K562 (cell line): ENCODE data around the gene CAPN12. TPM values are rescaled to one million over a fixed set of nuclear protein-coding genes. Genes with fewer than 3 reads are reported as not detected.

Experiments used
- ASH1L ChIP-seq: fragments of 450-650 bp; IDR thresholded peaks from 2 replicates; pipeline ENCODE4 v1.6.1; 2018; ENCODE audit warnings: borderline replicate concordance, mild to moderate bottlenecking, low read depth; ENCODE audit not compliant: partially characterized antibody
- ATF6 ChIP-seq: sonication (generic); formaldehyde crosslinking; IDR thresholded peaks from 2 replicates; pipeline ENCODE4 v1.4.0; 2020; ENCODE audit warnings: mild to moderate bottlenecking, missing genetic modification reagents
- FUS ChIP-seq: fragments of 200-400 bp; formaldehyde crosslinking; optimal IDR thresholded peaks from 2 replicates; pipeline ENCODE3; 2017; ENCODE audit warnings: low read depth, low read length
- MNT ChIP-seq, 2 experiments: fragments of 450-650 bp; conservative IDR thresholded peaks; 2 replicates each; pipeline ENCODE4 v1.6.1; 2017; ENCODE audit warnings: mild to moderate bottlenecking in 2 of 2, moderate library complexity in 2 of 2
- MYC ChIP-seq, 2 experiments: fragments of 250-450 bp in 1 of 2; sonication (Bioruptor Pico) in 1 of 2; IDR thresholded peaks; 2 replicates each; pipeline versions ENCODE4 v1.5.1 to v1.6.1; 2012 to 2021; ENCODE audit warnings: low read depth in 2 of 2, borderline replicate concordance in 1 of 2, improper control_type of control experiment in 1 of 2, low read length in 1 of 2, mild to moderate bottlenecking in 1 of 2, moderate library complexity in 1 of 2
- MYNN ChIP-seq, 2 experiments: sonication (generic); formaldehyde crosslinking in 1 of 2; IDR thresholded peaks; 2 replicates each; pipeline versions ENCODE4 v1.5.0 to v1.6.1; 2016 to 2020; ENCODE audit warnings: antibody characterized with exemption in 1 of 2, missing genetic modification reagents in 1 of 2
- NFE2 ChIP-seq: IDR thresholded peaks from 2 replicates; pipeline ENCODE4 v1.6.1; 2014; ENCODE audit warnings: antibody characterized with exemption, low read depth
- POLR2AphosphoS5 ChIP-seq: IDR thresholded peaks from 2 replicates; pipeline ENCODE4 v1.6.1; 2011; ENCODE audit warnings: mild to moderate bottlenecking, low read depth, low read length, moderate library complexity; ENCODE audit not compliant: control insufficient read depth, insufficient read depth
- ZBTB7A ChIP-seq: IDR thresholded peaks from 2 replicates; pipeline ENCODE4 v1.6.1; 2011; ENCODE audit warnings: low read depth, mild to moderate bottlenecking, low read length, moderate library complexity, borderline replicate concordance; ENCODE audit not compliant: control insufficient read depth
- ZEB2 ChIP-seq: fragments of 450-650 bp; IDR thresholded peaks from 2 replicates; pipeline ENCODE4 v1.6.1; 2016
- ZMIZ1 ChIP-seq, 2 experiments: fragments of 150-350 bp in 1 of 2; IDR thresholded peaks; 2 replicates each; pipeline ENCODE4 v1.6.1; 2012 to 2016; ENCODE audit warnings: low read depth in 2 of 2, low read length in 2 of 2, mild to moderate bottlenecking in 1 of 2, moderate library complexity in 1 of 2
- polyA plus RNA-seq, 8 experiments: library from polyadenylated mRNA; depleted of rRNA in 4 of 8; stranded (reverse) in 5 of 8; unstranded in 3 of 8; fragments of >200 nt; fragmentation: Nextera tagmentation in 2 of 8; fragmentation: Illumina TruSeq in 1 of 8; extraction: Ambion mirVana in 2 of 8; extraction: Trizol in 1 of 8; gene quantifications; 2 replicates each; pipeline versions ENCODE4 v1.2.1 to v1.2.3, GENCODE V29; 2011 to 2014; ENCODE audit warnings: inconsistent platforms in 1 of 8, missing spikeins in 1 of 8
- total RNA-seq, 7 experiments: library from RNA; depleted of rRNA in 6 of 7; stranded (reverse); fragments of >200 nt in 6 of 7; fragmentation: Illumina TruSeq in 2 of 7; extraction: Trizol in 2 of 7; gene quantifications; 2 replicates each; pipeline versions ENCODE4 v1.2.1 to v1.2.3, GENCODE V29; 2011 to 2021; ENCODE audit warnings: low replicate concordance in 1 of 7

The CAPN12 gene
- total and polyA plus RNA-seq, 9 of the 15 experiments (the other 6 are each of a cell fraction or from before 2014, with no cell fraction given) = 0.83 to 7.0 (median 1.6) TPM

- TF ChIP-seq ZMIZ1 (IDR thresholded peaks at IDR 0.05; ENCODE audit: low read depth in 2 of 2, low read length in 2 of 2) (0 out of 4 replicates have a peak, but pooled peaks of 1 of the 2 experiments have one; percentile 9), ZBTB7A (peak; percentile 50; the same call in 1 of the 2 replicates), MYNN (IDR thresholded peaks at IDR 0.05) (peak; percentile 40; the same call in 1 of the 2 replicates), MYNN (CRISPR knock-in tag; IDR thresholded peaks at IDR 0.05) (no peak), ATF6 (CRISPR knock-in tag) (no peak), MYC (IDR thresholded peaks at IDR 0.05; ENCODE audit: low read depth, low read length) (peak; percentile 47; the same call in 1 of the 2 replicates), MYC (CRISPR knock-in tag; IDR thresholded peaks at IDR 0.05; ENCODE audit: borderline replicate concordance, low read depth) (no peak), ZEB2 (peak; percentile 98), POLR2AphosphoS5 (peak; percentile 25; the same call in 1 of the 2 replicates), MNT (conservative IDR thresholded peaks at IDR 0.05) (peak in 1 of 2 experiments; percentile 61; a peak in 2 of 4 replicates), ASH1L (no peak), NFE2 (peak; percentile 53), FUS (no peak)
These were observed 60.7 kb downstream of the CAPN12 start (continued) for GRCh38 chr19:38683393-38684077.
